HepG2 (cell line): ENCODE results near the gene MCF2L. TPM values are rescaled to one million over a fixed set of nuclear protein-coding genes. Genes with fewer than 3 reads are reported as not detected.
A peak's percentile ranks its signal among the peaks of the same experiment; 100 is the strongest.

Source experiments
- ATF5 ChIP-seq: sonication (generic); formaldehyde crosslinking; IDR thresholded peaks from 2 replicates; pipeline ENCODE4 v1.4.0; 2020; ENCODE audit warnings: mild to moderate bottlenecking, low read depth, missing genetic modification reagents
- DPF2 ChIP-seq: sonication (generic); formaldehyde crosslinking; IDR thresholded peaks from 2 replicates; pipeline ENCODE4 v1.4.0; 2020; ENCODE audit warnings: mild to moderate bottlenecking, low read depth, missing genetic modification reagents, borderline replicate concordance
- FOXA1 ChIP-seq, 2 experiments: fragments of 450-650 bp in 1 of 2; sonication (generic) in 1 of 2; formaldehyde crosslinking in 1 of 2; IDR thresholded peaks; 2 replicates each; pipeline versions ENCODE4 v1.4.0 to v1.6.1; 2016 to 2020; ENCODE audit warnings: missing genetic modification reagents in 1 of 2
- FOXA3 ChIP-seq: IDR thresholded peaks from 2 replicates; pipeline ENCODE4 v1.6.1; 2016; ENCODE audit warnings: missing genetic modification reagents, missing compliant biosample characterization
- HMG20B ChIP-seq: conservative IDR thresholded peaks from 2 replicates; pipeline ENCODE4 v1.6.1; 2016; ENCODE audit warnings: missing genetic modification reagents, missing compliant biosample characterization
- HNRNPLL ChIP-seq: fragments of 200-400 bp; formaldehyde crosslinking; IDR thresholded peaks from 2 replicates; pipeline ENCODE4 v1.6.1; 2017; ENCODE audit warnings: mild to moderate bottlenecking, low read depth, low read length; ENCODE audit not compliant: poor library complexity, severe bottlenecking
- KDM2A ChIP-seq: sonication (generic); formaldehyde crosslinking; IDR thresholded peaks from 2 replicates; pipeline ENCODE4 v1.4.0; 2020; ENCODE audit warnings: low read depth, missing genetic modification reagents, borderline replicate concordance
- MIER3 ChIP-seq: IDR thresholded peaks from 2 replicates; pipeline ENCODE4 v1.6.1; 2016; ENCODE audit warnings: missing compliant biosample characterization, borderline replicate concordance
- SETDB1 ChIP-seq: sonication (generic); formaldehyde crosslinking; IDR thresholded peaks from 2 replicates; pipeline ENCODE4 v1.5.1; 2020; ENCODE audit warnings: missing genetic modification reagents, mild to moderate bottlenecking, borderline replicate concordance
- TFDP1 ChIP-seq: IDR thresholded peaks from 2 replicates; pipeline ENCODE4 v1.6.1; 2016; ENCODE audit warnings: missing compliant biosample characterization, missing genetic modification reagents, borderline replicate concordance
- ZFYVE20 ChIP-seq: sonication (generic); formaldehyde crosslinking; IDR thresholded peaks from 2 replicates; pipeline ENCODE4 v1.8.0; 2023; ENCODE audit warnings: low read depth, mild to moderate bottlenecking, moderate library complexity, missing genetic modification reagents, borderline replicate concordance
- ZMAT3 ChIP-seq: sonication (generic); formaldehyde crosslinking; conservative IDR thresholded peaks from 2 replicates; pipeline ENCODE4 v1.7.0; 2021; ENCODE audit warnings: missing genetic modification reagents
- ZNF142 ChIP-seq: sonication (generic); formaldehyde crosslinking; IDR thresholded peaks from 2 replicates; pipeline ENCODE4 v1.4.0; 2020; ENCODE audit warnings: missing genetic modification reagents
- ZNF256 ChIP-seq: sonication (generic); formaldehyde crosslinking; conservative IDR thresholded peaks from 2 replicates; pipeline ENCODE4 v1.4.0; 2020; ENCODE audit warnings: missing genetic modification reagents
- ZNF280D ChIP-seq: sonication (generic); formaldehyde crosslinking; IDR thresholded peaks from 2 replicates; pipeline ENCODE4 v1.5.1; 2020; ENCODE audit warnings: mild to moderate bottlenecking, missing genetic modification reagents
- ZNF558 ChIP-seq: sonication (generic); formaldehyde crosslinking; IDR thresholded peaks from 2 replicates; pipeline ENCODE4 v1.9.0; 2022; ENCODE audit warnings: mild to moderate bottlenecking, missing genetic modification reagents, borderline replicate concordance
- polyA plus RNA-seq, 8 experiments: library from polyadenylated mRNA; depleted of rRNA in 3 of 8; stranded (reverse) in 7 of 8; unstranded in 1 of 8; fragments of >200 nt; fragmentation: Illumina TruSeq in 4 of 8; extraction: Trizol in 4 of 8; gene quantifications; 2 replicates each; pipeline versions ENCODE4 v1.2.1 to v1.2.3, GENCODE V29; 2011 to 2016; ENCODE audit warnings: low read depth in 4 of 8, missing spikeins in 1 of 8, mixed read lengths in 1 of 8; ENCODE audit not compliant: insufficient read depth in 1 of 8
- total RNA-seq, 5 experiments: library from RNA; depleted of rRNA; stranded (reverse); fragments of >200 nt; fragmentation: Illumina TruSeq; extraction: Trizol; gene quantifications; 2 replicates each; pipeline ENCODE4 v1.2.3, GENCODE V29; 2016; ENCODE audit warnings: low read depth in 1 of 5

Gene MCF2L
- total and polyA plus RNA-seq, 2 of the 13 experiments (the other 11 are each of a cell fraction or from before 2014, with no cell fraction given), result 19.4 to 28.4 TPM

GRCh38 chr13:112984954-112985802, 16.2 kb downstream of the MCF2L start (continued):
- TF ChIP-seq MIER3 (0 out of 2 replicates have a peak, but pooled peaks have one; percentile 26), ZNF558 (CRISPR knock-in tag) (no peak), TFDP1 (CRISPR knock-in tag) (peak; percentile 14; the same call in 1 of the 2 replicates), FOXA3 (CRISPR knock-in tag) (peak; percentile 58), HMG20B (CRISPR knock-in tag) (0 out of 2 replicates have a peak, but pooled peaks have one; percentile 37), SETDB1 (no peak), FOXA1 (IDR thresholded peaks at IDR 0.05) (no peak), FOXA1 (CRISPR knock-in tag; IDR thresholded peaks at IDR 0.05) (peak; percentile 78), ZNF256 (CRISPR knock-in tag) (peak; percentile 3; the same call in 1 of the 2 replicates), ZFYVE20 (CRISPR knock-in tag) (no peak), HNRNPLL (peak; percentile 37), ZNF280D (CRISPR knock-in tag) (0 out of 2 replicates have a peak, but pooled peaks have one; percentile 17), ZMAT3 (CRISPR knock-in tag) (0 out of 2 replicates have a peak, but pooled peaks have one; percentile 23), DPF2 (CRISPR knock-in tag) (peak; percentile 64; the same call in 1 of the 2 replicates), KDM2A (CRISPR knock-in tag) (peak; percentile 58; the same call in 1 of the 2 replicates), ZNF142 (CRISPR knock-in tag) (peak; percentile 69), ATF5 (CRISPR knock-in tag) (no peak)
